NCI-H2196 treated with DMSO at 0.1 percent for 48 hours (cell line): ENCODE data around the gene BDKRB2.
"Not testable (repeated sequence)": the region's sequence is repeated elsewhere in the genome, so short reads cannot be mapped to it uniquely, and the experiment has no call there.

ENCODE experiments used
- DNase-seq: peaks from one replicate; lab custom pipeline; 2025; ENCODE audit not compliant: unreplicated experiment; lab: John Stamatoyannopoulos, UW

Gene BDKRB2

GRCh38 chr14:96221841-96222240, 17.2 kb downstream of the BDKRB2 start:
- DNase-seq, result no peak

- no peak for DNase-seq
These were observed 19.9 kb downstream of the BDKRB2 start for GRCh38 chr14:96224480-96225096.

GRCh38 chr14:96225213-96225612, 20.6 kb downstream of the BDKRB2 start:
- no peak for DNase-seq

GRCh38 chr14:96225745-96226151, 21.1 kb downstream of the BDKRB2 start:
- no peak for DNase-seq

GRCh38 chr14:96227428-96227827, 22.8 kb downstream of the BDKRB2 start:
- DNase-seq, result no peak

GRCh38 chr14:96229315-96229714, 24.7 kb downstream of the BDKRB2 start:
- DNase-seq, result no peak

- DNase-seq, result no peak
These were observed 26.4 kb downstream of the BDKRB2 start for GRCh38 chr14:96231056-96231455.

- no peak for DNase-seq
These were observed 27.0 kb downstream of the BDKRB2 start for GRCh38 chr14:96231526-96232130.

GRCh38 chr14:96232506-96232905, 27.9 kb downstream of the BDKRB2 start:
- no peak for DNase-seq

- DNase-seq, result no peak
These were observed 29.0 kb downstream of the BDKRB2 start for GRCh38 chr14:96233661-96234060.

GRCh38 chr14:96235426-96235825, 30.8 kb downstream of the BDKRB2 start:
- no peak for DNase-seq

- no peak for DNase-seq
These were observed 33.0 kb downstream of the BDKRB2 start for GRCh38 chr14:96237641-96238040.

- no peak for DNase-seq
These were observed 34.1 kb downstream of the BDKRB2 start for GRCh38 chr14:96238676-96239265.

- no peak for DNase-seq
These were observed 35.1 kb downstream of the BDKRB2 start for GRCh38 chr14:96239711-96240141.

GRCh38 chr14:96240641-96241040, 36.0 kb downstream of the BDKRB2 start:
- DNase-seq, result no peak

GRCh38 chr14:96242126-96242525, 37.5 kb downstream of the BDKRB2 start:
- DNase-seq, result no peak

GRCh38 chr14:96243785-96244184, 39.1 kb downstream of the BDKRB2 start:
- no peak for DNase-seq

GRCh38 chr14:96245074-96245473, 40.4 kb downstream of the BDKRB2 start:
- not testable (repeated sequence) for DNase-seq

GRCh38 chr14:96245710-96246538, 41.3 kb downstream of the BDKRB2 start:
- no peak for DNase-seq

- DNase-seq, result peak; percentile 3
These were observed 41.9 kb downstream of the BDKRB2 start for GRCh38 chr14:96246539-96246847.

- DNase-seq, result no peak
These were observed 42.4 kb downstream of the BDKRB2 start for GRCh38 chr14:96247031-96247430.

- DNase-seq, result no peak
These were observed 44.4 kb downstream of the BDKRB2 start for GRCh38 chr14:96249029-96249428.
